ENCODE results near the gene SPDEF. TPM values are rescaled to one million over a fixed set of nuclear protein-coding genes. Genes with fewer than 3 reads are reported as not detected.
A peak's percentile ranks its signal among the peaks of the same experiment; 100 is the strongest.

The SPDEF gene
- total and polyA plus RNA-seq, 2 of the 13 experiments (the other 11 are each of a cell fraction or from before 2014, with no cell fraction given), result not detected

DNA sequence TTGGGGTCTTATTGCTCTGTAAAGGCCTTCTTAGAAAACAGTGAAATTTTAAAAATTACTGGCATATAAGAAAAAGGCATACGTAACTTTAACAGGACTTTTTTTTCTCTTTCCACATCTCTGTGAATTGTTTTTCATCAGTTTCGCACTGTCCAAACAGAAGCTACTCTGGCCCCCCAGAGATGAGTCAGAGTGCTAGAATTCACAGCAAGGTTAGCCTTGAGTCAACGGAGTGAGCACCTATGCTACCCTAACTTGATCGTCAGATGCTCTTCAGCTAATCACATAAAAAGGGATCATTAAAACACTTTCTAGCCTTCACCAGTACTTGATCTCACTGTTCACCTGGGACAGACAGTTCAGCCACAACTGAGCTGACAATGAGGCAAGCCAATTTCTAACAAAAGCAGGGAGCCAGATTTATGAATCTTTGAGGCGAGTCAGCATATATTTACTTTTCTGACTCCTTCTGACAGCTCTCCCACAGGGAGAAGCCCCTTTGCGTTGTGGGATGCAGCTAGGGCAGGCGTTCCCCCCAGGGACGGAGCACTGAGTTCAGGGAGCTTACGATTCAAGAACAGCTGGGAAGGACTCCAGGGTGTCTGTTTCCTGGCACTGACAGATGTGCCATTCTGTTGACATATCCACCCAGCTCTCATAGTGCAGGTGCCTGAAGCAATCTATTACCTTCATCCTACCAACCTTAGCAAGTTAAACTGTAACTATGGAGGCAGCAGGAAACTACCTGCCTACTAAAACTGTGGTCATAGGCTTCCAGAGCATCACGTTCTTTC is 46.4 kb upstream of the SPDEF start (continued):
- TF ChIP-seq, protein P1, sequence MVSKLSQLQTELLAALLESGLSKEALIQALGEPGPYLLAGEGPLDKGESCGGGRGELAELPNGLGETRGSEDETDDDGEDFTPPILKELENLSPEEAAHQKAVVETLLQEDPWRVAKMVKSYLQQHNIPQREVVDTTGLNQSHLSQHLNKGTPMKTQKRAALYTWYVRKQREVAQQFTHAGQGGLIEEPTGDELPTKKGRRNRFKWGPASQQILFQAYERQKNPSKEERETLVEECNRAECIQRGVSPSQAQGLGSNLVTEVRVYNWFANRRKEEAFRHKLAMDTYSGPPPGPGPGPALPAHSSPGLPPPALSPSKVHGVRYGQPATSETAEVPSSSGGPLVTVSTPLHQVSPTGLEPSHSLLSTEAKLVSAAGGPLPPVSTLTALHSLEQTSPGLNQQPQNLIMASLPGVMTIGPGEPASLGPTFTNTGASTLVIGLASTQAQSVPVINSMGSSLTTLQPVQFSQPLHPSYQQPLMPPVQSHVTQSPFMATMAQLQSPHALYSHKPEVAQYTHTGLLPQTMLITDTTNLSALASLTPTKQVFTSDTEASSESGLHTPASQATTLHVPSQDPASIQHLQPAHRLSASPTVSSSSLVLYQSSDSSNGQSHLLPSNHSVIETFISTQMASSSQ (IDR thresholded peaks at IDR 0.05; ENCODE audit: low read depth), result peak; percentile 67
- TF ChIP-seq, protein P1 (CRISPR knock-in tag; IDR thresholded peaks at IDR 0.05; ENCODE audit: borderline replicate concordance), result peak; percentile 72; the same call in 1 of the 2 replicates
- TF ChIP-seq ZNF672 (CRISPR knock-in tag; IDR thresholded peaks at IDR 0.05) (no peak), MAFK (conservative IDR thresholded peaks at IDR 0.05 in 1 of 2, IDR thresholded peaks at IDR 0.05 in 1 of 2; ENCODE audit: low read length in 2 of 2) (peak; percentile 84 to 91), ZNF629 (CRISPR knock-in tag; conservative IDR thresholded peaks at IDR 0.05) (no peak), ZNF570 (CRISPR knock-in tag; IDR thresholded peaks at IDR 0.05; ENCODE audit: borderline replicate concordance) (no peak), ZNF235 (CRISPR knock-in tag; IDR thresholded peaks at IDR 0.05; ENCODE audit: borderline replicate concordance) (peak; percentile 58; the same call in 1 of the 2 replicates), IKZF4 (CRISPR knock-in tag; IDR thresholded peaks at IDR 0.05; ENCODE audit: borderline replicate concordance, low read depth, not compliant biosample characterization) (no peak), MAFF (IDR thresholded peaks at IDR 0.05; ENCODE audit: low read depth, low read length) (peak; percentile 84), SAP130 (CRISPR knock-in tag; IDR thresholded peaks at IDR 0.05; ENCODE audit: low read depth) (peak; percentile 62; the same call in 1 of the 2 replicates), ZNF589 (CRISPR knock-in tag; conservative IDR thresholded peaks at IDR 0.05) (no peak), ZNF136 (CRISPR knock-in tag; IDR thresholded peaks at IDR 0.05; ENCODE audit: low read depth) (no peak), ZNF558 (CRISPR knock-in tag; IDR thresholded peaks at IDR 0.05; ENCODE audit: borderline replicate concordance) (no peak), CEBPG (CRISPR knock-in tag; IDR thresholded peaks at IDR 0.05) (peak; percentile 38; the same call in 1 of the 2 replicates), NCOR1 (IDR thresholded peaks at IDR 0.05; ENCODE audit: borderline replicate concordance, low read length) (no peak), SRY (CRISPR knock-in tag; IDR thresholded peaks at IDR 0.05) (0 out of 2 replicates have a peak, but pooled peaks have one; percentile 1), MTF1 (CRISPR knock-in tag; IDR thresholded peaks at IDR 0.05) (no peak), ZNF557 (CRISPR knock-in tag; IDR thresholded peaks at IDR 0.05) (no peak)
- TF ChIP-seq, protein P2, sequence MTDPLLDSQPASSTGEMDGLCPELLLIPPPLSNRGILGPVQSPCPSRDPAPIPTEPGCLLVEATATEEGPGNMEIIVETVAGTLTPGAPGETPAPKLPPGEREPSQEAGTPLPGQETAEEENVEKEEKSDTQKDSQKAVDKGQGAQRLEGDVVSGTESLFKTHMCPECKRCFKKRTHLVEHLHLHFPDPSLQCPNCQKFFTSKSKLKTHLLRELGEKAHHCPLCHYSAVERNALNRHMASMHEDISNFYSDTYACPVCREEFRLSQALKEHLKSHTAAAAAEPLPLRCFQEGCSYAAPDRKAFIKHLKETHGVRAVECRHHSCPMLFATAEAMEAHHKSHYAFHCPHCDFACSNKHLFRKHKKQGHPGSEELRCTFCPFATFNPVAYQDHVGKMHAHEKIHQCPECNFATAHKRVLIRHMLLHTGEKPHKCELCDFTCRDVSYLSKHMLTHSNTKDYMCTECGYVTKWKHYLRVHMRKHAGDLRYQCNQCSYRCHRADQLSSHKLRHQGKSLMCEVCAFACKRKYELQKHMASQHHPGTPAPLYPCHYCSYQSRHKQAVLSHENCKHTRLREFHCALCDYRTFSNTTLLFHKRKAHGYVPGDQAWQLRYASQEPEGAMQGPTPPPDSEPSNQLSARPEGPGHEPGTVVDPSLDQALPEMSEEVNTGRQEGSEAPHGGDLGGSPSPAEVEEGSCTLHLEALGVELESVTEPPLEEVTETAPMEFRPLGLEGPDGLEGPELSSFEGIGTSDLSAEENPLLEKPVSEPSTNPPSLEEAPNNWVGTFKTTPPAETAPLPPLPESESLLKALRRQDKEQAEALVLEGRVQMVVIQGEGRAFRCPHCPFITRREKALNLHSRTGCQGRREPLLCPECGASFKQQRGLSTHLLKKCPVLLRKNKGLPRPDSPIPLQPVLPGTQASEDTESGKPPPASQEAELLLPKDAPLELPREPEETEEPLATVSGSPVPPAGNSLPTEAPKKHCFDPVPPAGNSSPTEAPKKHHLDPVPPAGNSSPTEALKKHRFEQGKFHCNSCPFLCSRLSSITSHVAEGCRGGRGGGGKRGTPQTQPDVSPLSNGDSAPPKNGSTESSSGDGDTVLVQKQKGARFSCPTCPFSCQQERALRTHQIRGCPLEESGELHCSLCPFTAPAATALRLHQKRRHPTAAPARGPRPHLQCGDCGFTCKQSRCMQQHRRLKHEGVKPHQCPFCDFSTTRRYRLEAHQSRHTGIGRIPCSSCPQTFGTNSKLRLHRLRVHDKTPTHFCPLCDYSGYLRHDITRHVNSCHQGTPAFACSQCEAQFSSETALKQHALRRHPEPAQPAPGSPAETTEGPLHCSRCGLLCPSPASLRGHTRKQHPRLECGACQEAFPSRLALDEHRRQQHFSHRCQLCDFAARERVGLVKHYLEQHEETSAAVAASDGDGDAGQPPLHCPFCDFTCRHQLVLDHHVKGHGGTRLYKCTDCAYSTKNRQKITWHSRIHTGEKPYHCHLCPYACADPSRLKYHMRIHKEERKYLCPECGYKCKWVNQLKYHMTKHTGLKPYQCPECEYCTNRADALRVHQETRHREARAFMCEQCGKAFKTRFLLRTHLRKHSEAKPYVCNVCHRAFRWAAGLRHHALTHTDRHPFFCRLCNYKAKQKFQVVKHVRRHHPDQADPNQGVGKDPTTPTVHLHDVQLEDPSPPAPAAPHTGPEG (CRISPR knock-in tag; IDR thresholded peaks at IDR 0.05), result no peak

All from HepG2 (cell line).